Measurements from ENCODE around the gene PNMA1.
A peak's percentile ranks its signal among the peaks of the same experiment; 100 is the strongest.

Gene PNMA1

GRCh38 chr14:73723406-73723796 lies 9.2 kb upstream of the PNMA1 start:
- Histone ChIP-seq H4K20me1 (ENCODE audit: insufficient read depth, low read length) (peaks cover 47% of the 10 kb centered on the region), H3K9ac (ENCODE audit: low read length) (no peak overlapping the region), H3K36me3 (replicated peaks; ENCODE audit: low read depth, low read length) (peaks cover 85% of the 10 kb centered on the region), H3K4me3 (ENCODE audit: low read length) (no peak overlapping the region), H3K27me3 (ENCODE audit: low read depth, low read length) (no peaks in the 10 kb centered on the region), H3K9me3 (ENCODE audit: insufficient read depth, low read length) (no peaks in the 10 kb centered on the region), H3K27ac (ENCODE audit: low read length) (peak overlapping the region; percentile 47), H3K4me1 (ENCODE audit: low read length) (peaks cover 26% of the 10 kb centered on the region), H3K4me2 (ENCODE audit: low read length) (0 out of 2 replicates have a peak overlapping the region, but pooled peaks have one; percentile 24), H3K79me2 (ENCODE audit: low read length) (peaks cover 5% of the 10 kb centered on the region; the same call in 1 of the 2 replicates), H2AFZ (ENCODE audit: low read depth, low read length) (no peak overlapping the region)
- TF ChIP-seq EZH2phosphoT487 (IDR thresholded peaks at IDR 0.05; ENCODE audit: low read depth) (no peak), CTCF (IDR thresholded peaks at IDR 0.05; ENCODE audit: low read depth, low read length) (no peak)

- H3K4me3 ChIP-seq (ENCODE audit: low read length): no peak overlapping the region
- no peak for TF ChIP-seq CTCF (IDR thresholded peaks at IDR 0.05; ENCODE audit: low read depth, low read length)
- no peak for TF ChIP-seq EZH2phosphoT487 (IDR thresholded peaks at IDR 0.05; ENCODE audit: low read depth)
- no peaks in the 10 kb centered on the region for H3K27me3 ChIP-seq (ENCODE audit: low read depth, low read length)
- no peak overlapping the region for H2AFZ ChIP-seq (ENCODE audit: low read depth, low read length)
- H3K9ac ChIP-seq (ENCODE audit: low read length): no peak overlapping the region
- H3K9me3 ChIP-seq (ENCODE audit: insufficient read depth, low read length): no peaks in the 10 kb centered on the region
- peaks cover 26% of the 10 kb centered on the region for H3K4me1 ChIP-seq (ENCODE audit: low read length)
- no peak overlapping the region for H3K27ac ChIP-seq (ENCODE audit: low read length)
- H4K20me1 ChIP-seq (ENCODE audit: insufficient read depth, low read length): peaks cover 48% of the 10 kb centered on the region
- peaks cover 82% of the 10 kb centered on the region for H3K36me3 ChIP-seq (replicated peaks; ENCODE audit: low read depth, low read length)
- peaks cover 2% of the 10 kb centered on the region; the same call in 1 of the 2 replicates for H3K79me2 ChIP-seq (ENCODE audit: low read length)
- H3K4me2 ChIP-seq (ENCODE audit: low read length): no peak overlapping the region
These were observed 8.4 kb upstream of the PNMA1 start for GRCh38 chr14:73722581-73722980.

- no peaks in the 10 kb centered on the region for H3K79me2 ChIP-seq (ENCODE audit: low read length)
- H3K4me3 ChIP-seq (ENCODE audit: low read length): no peak overlapping the region
- no peak for TF ChIP-seq CTCF (IDR thresholded peaks at IDR 0.05; ENCODE audit: low read depth, low read length)
- H3K27me3 ChIP-seq (ENCODE audit: low read depth, low read length): no peaks in the 10 kb centered on the region
- H3K9me3 ChIP-seq (ENCODE audit: insufficient read depth, low read length): no peaks in the 10 kb centered on the region
- no peak overlapping the region for H3K9ac ChIP-seq (ENCODE audit: low read length)
- peaks cover 26% of the 10 kb centered on the region for H3K4me1 ChIP-seq (ENCODE audit: low read length)
- H3K36me3 ChIP-seq (replicated peaks; ENCODE audit: low read depth, low read length): peaks cover 78% of the 10 kb centered on the region
- no peak overlapping the region for H3K27ac ChIP-seq (ENCODE audit: low read length)
- H2AFZ ChIP-seq (ENCODE audit: low read depth, low read length): no peak overlapping the region
- peaks cover 44% of the 10 kb centered on the region for H4K20me1 ChIP-seq (ENCODE audit: insufficient read depth, low read length)
- H3K4me2 ChIP-seq (ENCODE audit: low read length): no peak overlapping the region
These were observed 7.1 kb upstream of the PNMA1 start for GRCh38 chr14:73721101-73721821.

DNA sequence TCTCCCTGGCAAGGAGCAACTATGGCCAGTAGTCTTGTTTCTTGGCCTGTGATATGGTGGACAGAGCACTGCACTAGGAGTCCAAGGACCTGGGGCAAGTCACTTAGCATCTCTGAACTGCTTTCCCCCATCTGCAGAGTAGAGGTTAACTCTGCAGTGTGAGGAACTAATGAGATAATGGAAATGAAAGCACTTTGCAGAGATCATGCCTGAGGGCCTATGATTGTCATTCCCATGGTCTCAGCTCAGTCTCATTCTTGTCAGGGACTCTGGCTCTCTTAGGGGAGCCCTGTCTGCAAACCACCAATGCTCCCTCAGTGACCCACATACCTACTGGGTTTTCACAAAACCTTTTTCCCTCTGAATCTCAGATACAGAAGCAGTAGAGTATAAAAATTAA lies 6.5 kb upstream of the PNMA1 start:
- Histone ChIP-seq H3K79me2 (ENCODE audit: low read length) (no peaks in the 10 kb centered on the region), H4K20me1 (ENCODE audit: insufficient read depth, low read length) (peaks cover 40% of the 10 kb centered on the region), H3K4me3 (ENCODE audit: low read length) (no peak overlapping the region), H3K9ac (ENCODE audit: low read length) (no peak overlapping the region), H2AFZ (ENCODE audit: low read depth, low read length) (no peak overlapping the region), H3K27ac (ENCODE audit: low read length) (no peak overlapping the region), H3K4me1 (ENCODE audit: low read length) (peaks cover 24% of the 10 kb centered on the region), H3K9me3 (ENCODE audit: insufficient read depth, low read length) (no peaks in the 10 kb centered on the region), H3K27me3 (ENCODE audit: low read depth, low read length) (no peaks in the 10 kb centered on the region), H3K36me3 (replicated peaks; ENCODE audit: low read depth, low read length) (peaks cover 78% of the 10 kb centered on the region), H3K4me2 (ENCODE audit: low read length) (no peak overlapping the region)
- TF ChIP-seq CTCF (IDR thresholded peaks at IDR 0.05; ENCODE audit: low read depth, low read length) (no peak), EZH2phosphoT487 (IDR thresholded peaks at IDR 0.05; ENCODE audit: low read depth) (no peak)

Data from OCI-LY3 (cell line).